ENCODE measurements around the gene INS.

The INS gene

DNA sequence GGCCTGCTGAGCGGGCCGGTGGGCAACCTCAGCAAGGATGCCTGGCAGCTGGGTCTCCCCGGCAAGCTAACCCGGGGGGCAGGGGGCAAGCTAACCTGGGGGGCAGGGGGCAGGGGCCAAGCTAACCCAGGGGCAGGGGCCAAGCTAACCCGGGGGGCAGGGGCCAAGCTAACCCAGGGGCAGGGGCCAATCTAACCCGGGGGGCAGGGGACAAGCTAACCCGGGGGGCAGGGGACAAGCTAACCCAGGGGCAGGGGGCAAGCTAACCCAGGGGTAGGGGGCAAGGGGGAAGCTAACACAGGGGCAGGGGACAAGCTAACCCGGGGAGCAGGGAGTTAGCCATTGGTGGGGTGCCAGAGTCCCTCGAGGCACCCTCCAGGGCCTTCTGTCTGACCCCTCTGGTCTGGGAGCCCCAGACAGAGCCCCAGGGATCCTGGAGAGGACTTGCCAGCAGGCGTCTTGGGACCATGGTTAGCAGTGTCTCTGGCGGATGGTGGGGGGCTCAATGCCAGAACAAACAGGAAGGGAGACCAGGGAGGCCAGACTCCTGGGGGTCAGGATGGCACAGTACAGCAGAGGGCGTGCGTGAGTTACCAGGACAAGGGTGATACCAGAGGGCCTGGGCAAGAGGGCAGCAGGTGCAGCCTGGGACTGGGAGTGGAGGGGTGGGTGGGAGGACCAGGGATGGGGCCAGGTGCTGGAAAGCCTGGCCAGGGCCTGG, 37.9 kb downstream of the INS start:
- H3K36me3 ChIP-seq (ENCODE audit: control insufficient read depth, insufficient read depth, low read length) = no peaks in the 10 kb centered on the region
- no peak overlapping the region for H3K4me3 ChIP-seq (ENCODE audit: low read length)
- H3K27ac ChIP-seq (ENCODE audit: low read length) = no peak overlapping the region
- no peak for DNase-seq (ENCODE audit: low read depth, low spot score)
- no peaks in the 10 kb centered on the region for H3K9me3 ChIP-seq (ENCODE audit: control insufficient read depth, insufficient read depth, low read length)
- no CpG with 5 or more reads among the region's 13 CpGs for WGBS (ENCODE audit: insufficient coverage, insufficient read length)
- H3K4me1 ChIP-seq (ENCODE audit: control insufficient read depth, insufficient read depth, low read length) = peaks cover 1% of the 10 kb centered on the region; the same call in 1 of the 2 replicates
- H3K27me3 ChIP-seq (ENCODE audit: control insufficient read depth, insufficient read depth, low read length) = no peaks in the 10 kb centered on the region

DNA sequence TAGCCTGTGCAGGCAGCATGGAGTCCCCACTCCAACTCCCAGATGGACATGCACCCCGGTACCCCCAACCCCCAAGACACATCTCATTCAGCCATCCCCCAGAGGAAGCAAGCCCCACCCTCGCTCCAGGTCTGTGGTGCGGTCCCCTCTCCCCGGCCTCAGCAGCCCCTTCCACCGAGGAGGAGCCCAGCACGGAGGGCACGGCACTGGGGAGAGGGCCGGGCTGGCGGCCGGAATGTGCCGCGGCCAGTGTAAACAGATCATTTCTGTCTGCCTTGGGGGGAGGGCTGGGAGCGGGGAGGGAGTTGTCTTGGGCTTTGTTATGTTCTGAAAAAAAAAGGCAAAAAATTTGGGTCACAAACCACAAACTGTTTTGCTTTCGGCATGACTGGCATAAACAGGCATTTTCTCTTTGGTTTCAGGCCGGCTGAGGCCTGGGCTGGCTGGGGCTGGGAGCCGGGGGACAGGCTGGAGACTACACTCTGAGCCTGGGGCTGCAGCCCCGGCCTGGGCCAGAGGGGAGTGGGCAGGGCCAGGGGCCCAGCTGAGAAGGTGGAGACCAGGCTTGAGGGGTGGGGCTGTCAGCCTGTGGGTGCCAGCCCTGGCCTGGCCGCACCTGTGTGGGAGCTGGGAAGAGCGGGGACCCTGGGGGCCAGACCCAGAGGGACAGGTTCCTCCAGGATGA, 38.6 kb downstream of the INS start:
- no CpG with 5 or more reads among the region's 19 CpGs for WGBS (ENCODE audit: insufficient coverage, insufficient read length)
- Histone ChIP-seq H3K27me3 (ENCODE audit: control insufficient read depth, insufficient read depth, low read length) (no peaks in the 10 kb centered on the region), H3K36me3 (ENCODE audit: control insufficient read depth, insufficient read depth, low read length) (no peaks in the 10 kb centered on the region), H3K4me1 (ENCODE audit: control insufficient read depth, insufficient read depth, low read length) (peaks cover 1% of the 10 kb centered on the region; the same call in 1 of the 2 replicates), H3K9me3 (ENCODE audit: control insufficient read depth, insufficient read depth, low read length) (no peaks in the 10 kb centered on the region), H3K4me3 (ENCODE audit: low read length) (no peak overlapping the region), H3K27ac (ENCODE audit: low read length) (no peak overlapping the region)
- no peak for DNase-seq (ENCODE audit: low read depth, low spot score)

DNA sequence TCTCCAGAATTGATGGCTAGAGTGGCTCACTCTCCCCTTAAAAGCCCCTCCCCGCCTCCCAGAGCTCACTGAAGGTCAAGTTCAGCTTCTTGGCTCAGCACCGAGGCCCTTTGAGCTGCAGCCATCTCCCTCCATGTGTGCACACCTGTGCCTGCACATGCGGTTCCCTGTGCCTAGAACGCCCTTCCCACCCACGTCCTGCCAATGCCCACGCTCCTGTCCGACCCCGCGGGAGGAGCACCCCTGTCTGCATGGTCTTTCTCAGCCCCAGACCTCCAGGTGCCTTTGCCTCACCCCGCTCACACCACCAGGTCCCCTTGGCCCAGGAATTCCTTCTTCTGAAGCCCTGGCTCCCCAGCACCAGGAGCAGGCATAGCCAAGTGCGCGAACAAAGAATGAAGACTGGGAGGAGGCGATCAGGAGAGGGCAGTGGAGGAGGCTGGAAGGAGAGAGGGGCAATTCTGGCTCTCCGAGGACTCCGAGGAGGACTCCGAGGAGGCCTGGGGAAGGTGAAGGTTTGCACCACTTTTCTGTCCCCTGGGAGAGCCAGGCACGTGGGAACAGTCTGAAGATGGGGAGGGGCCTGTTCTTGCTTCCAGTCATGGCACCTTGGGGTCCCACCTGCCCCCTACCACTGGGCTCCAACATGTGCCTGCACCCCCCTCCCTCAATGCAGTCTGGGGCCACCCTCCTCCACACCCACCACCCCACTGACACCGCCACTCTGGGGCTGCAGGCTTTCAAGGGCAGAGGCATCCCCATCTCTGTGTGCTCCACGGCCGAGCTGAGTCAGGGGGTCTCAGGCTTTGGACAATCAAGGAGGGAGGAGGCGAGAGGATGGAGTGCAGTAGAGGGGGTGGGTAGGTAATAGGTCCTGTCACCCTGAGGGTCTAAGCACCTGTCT, 39.5 kb downstream of the INS start:
- Histone ChIP-seq H3K4me3 (ENCODE audit: low read length) (no peak overlapping the region), H3K27me3 (ENCODE audit: control insufficient read depth, insufficient read depth, low read length) (no peaks in the 10 kb centered on the region), H3K9me3 (ENCODE audit: control insufficient read depth, insufficient read depth, low read length) (no peaks in the 10 kb centered on the region), H3K36me3 (ENCODE audit: control insufficient read depth, insufficient read depth, low read length) (no peaks in the 10 kb centered on the region), H3K27ac (ENCODE audit: low read length) (no peak overlapping the region), H3K4me1 (ENCODE audit: control insufficient read depth, insufficient read depth, low read length) (peaks cover 1% of the 10 kb centered on the region; the same call in 1 of the 2 replicates)
- whole genome bisulfite sequencing (ENCODE audit: insufficient coverage, insufficient read length) = no CpG with 5 or more reads among the region's 21 CpGs
- DNase-seq (ENCODE audit: low read depth, low spot score) = no peak

DNA sequence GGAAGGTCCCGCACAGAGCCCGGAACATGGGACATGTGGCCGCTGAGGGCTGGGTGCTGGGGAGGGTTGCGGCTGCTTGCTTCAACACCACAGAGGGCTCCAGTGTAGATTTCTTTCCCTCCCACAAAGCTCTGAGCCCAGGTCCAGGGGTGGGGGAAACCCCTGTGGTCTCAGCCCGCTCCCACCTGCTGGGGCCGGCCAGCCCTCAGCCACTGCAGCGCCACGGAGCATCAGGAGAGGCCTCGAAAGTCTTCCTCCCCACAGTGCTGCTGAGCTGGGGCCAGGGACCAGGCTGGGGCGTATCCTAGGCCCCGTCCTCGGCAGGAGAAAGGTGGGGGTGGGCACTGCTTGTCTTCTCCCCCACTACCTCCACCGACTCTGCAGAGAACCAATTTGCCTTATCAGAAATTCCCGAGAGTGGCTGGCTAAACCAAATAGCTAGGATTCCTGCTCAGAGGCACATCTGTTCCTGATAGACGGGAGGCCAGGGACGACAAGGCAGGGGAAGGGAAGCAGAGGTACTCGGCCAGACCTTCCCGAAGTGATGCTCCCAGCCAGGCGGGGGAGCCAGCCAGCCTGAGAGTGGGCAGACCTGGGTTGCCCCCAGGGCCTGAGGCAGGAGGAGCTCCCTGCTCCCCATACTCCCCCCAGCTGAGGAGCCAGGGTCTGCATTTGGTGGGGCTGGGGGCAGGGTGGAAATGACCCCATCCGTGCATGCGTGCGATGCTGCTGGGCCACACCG, 40.5 kb downstream of the INS start:
- Histone ChIP-seq H3K4me3 (ENCODE audit: low read length) (no peak overlapping the region), H3K4me1 (ENCODE audit: control insufficient read depth, insufficient read depth, low read length) (peaks cover 1% of the 10 kb centered on the region; the same call in 1 of the 2 replicates), H3K27ac (ENCODE audit: low read length) (no peak overlapping the region), H3K36me3 (ENCODE audit: control insufficient read depth, insufficient read depth, low read length) (no peaks in the 10 kb centered on the region), H3K9me3 (ENCODE audit: control insufficient read depth, insufficient read depth, low read length) (no peaks in the 10 kb centered on the region; the same call in 1 of the 2 replicates), H3K27me3 (ENCODE audit: control insufficient read depth, insufficient read depth, low read length) (no peaks in the 10 kb centered on the region)
- no peak for DNase-seq (ENCODE audit: low read depth, low spot score)
- no CpG with 5 or more reads among the region's 23 CpGs for WGBS (ENCODE audit: insufficient coverage, insufficient read length)

DNA sequence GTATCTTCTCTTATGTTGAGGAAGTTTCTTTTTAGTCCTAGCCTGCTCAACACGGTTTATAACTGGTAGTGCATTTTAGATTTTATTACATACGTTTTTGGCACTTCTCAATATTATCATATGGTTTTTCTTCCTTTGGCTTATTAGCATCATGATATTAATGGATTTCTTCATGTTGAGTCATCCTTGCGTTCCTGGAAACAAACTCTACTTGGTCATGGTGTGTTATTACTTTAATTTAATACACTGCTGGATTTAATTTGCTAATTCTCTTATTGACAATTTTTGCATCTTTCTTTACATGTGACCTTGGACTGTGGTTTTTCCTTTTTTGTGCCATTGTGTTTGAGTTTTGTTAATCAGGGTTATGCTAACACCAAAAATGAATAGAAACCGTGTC, 42.3 kb downstream of the INS start:
- Histone ChIP-seq H3K27ac (ENCODE audit: low read length) (no peak overlapping the region), H3K9me3 (ENCODE audit: control insufficient read depth, insufficient read depth, low read length) (no peaks in the 10 kb centered on the region; the same call in 1 of the 2 replicates), H3K27me3 (ENCODE audit: control insufficient read depth, insufficient read depth, low read length) (no peaks in the 10 kb centered on the region), H3K4me1 (ENCODE audit: control insufficient read depth, insufficient read depth, low read length) (peaks cover 1% of the 10 kb centered on the region; the same call in 1 of the 2 replicates), H3K36me3 (ENCODE audit: control insufficient read depth, insufficient read depth, low read length) (no peaks in the 10 kb centered on the region), H3K4me3 (ENCODE audit: low read length) (no peak overlapping the region)
- no CpG with 5 or more reads among the region's 4 CpGs for WGBS (ENCODE audit: insufficient coverage, insufficient read length)
- no peak for DNase-seq (ENCODE audit: low read depth, low spot score)

DNA sequence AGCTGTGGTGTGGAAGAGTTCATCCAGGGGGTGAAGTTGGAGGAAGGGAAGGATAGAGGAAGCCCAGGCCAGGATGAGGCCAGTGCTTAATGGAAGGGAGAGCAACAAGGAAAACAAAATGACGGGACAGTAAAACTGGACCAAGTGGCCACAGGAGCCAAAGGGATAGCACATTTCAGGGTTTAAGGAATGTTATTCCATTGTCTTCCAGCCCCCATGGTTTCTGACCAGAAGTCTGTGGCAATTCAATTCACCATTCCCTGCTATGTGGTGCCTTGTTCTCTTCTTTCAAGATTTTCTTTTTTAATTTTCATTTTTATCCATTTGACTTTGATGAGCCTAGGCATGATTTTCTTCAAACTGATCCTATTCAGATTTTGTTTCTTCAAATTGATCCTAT, 44.3 kb downstream of the INS start:
- Histone ChIP-seq H3K4me1 (ENCODE audit: control insufficient read depth, insufficient read depth, low read length) (no peaks in the 10 kb centered on the region; the same call in 1 of the 2 replicates), H3K4me3 (ENCODE audit: low read length) (no peak overlapping the region), H3K36me3 (ENCODE audit: control insufficient read depth, insufficient read depth, low read length) (no peaks in the 10 kb centered on the region), H3K27me3 (ENCODE audit: control insufficient read depth, insufficient read depth, low read length) (no peaks in the 10 kb centered on the region), H3K9me3 (ENCODE audit: control insufficient read depth, insufficient read depth, low read length) (no peaks in the 10 kb centered on the region; the same call in 1 of the 2 replicates), H3K27ac (ENCODE audit: low read length) (no peak overlapping the region)
- no CpG with 5 or more reads among the region's 1 CpG for WGBS (ENCODE audit: insufficient coverage, insufficient read length)
- DNase-seq (ENCODE audit: low read depth, low spot score) = no peak

DNA sequence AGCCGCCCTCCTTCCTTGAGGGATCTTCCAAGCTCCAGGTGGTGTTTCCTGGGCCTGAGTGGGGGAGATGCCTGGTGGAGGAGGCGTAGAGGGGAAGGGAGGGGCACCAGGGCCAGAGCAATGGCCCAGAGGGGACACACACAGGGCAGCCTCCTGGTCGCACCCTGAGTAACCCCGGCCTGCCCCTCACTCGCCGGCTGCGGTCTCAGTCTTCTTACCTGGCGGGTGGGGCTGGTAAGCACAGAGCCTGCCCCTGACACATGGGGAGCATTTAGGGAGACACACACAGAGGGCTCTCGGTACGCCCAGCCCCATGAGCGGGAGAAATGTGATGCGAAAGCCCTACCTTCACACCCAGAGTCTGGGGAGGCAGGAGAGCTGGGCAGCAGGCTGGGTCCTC, 45.7 kb downstream of the INS start:
- no peaks in the 10 kb centered on the region for H3K27me3 ChIP-seq (ENCODE audit: control insufficient read depth, insufficient read depth, low read length)
- no peaks in the 10 kb centered on the region; the same call in 1 of the 2 replicates for H3K9me3 ChIP-seq (ENCODE audit: control insufficient read depth, insufficient read depth, low read length)
- H3K4me1 ChIP-seq (ENCODE audit: control insufficient read depth, insufficient read depth, low read length) = no peaks in the 10 kb centered on the region; the same call in 1 of the 2 replicates
- H3K36me3 ChIP-seq (ENCODE audit: control insufficient read depth, insufficient read depth, low read length) = no peaks in the 10 kb centered on the region
- WGBS (ENCODE audit: insufficient coverage, insufficient read length) = no CpG with 5 or more reads among the region's 12 CpGs
- H3K27ac ChIP-seq (ENCODE audit: low read length) = no peak overlapping the region
- no peak overlapping the region for H3K4me3 ChIP-seq (ENCODE audit: low read length)
- DNase-seq (ENCODE audit: low read depth, low spot score) = no peak

DNA sequence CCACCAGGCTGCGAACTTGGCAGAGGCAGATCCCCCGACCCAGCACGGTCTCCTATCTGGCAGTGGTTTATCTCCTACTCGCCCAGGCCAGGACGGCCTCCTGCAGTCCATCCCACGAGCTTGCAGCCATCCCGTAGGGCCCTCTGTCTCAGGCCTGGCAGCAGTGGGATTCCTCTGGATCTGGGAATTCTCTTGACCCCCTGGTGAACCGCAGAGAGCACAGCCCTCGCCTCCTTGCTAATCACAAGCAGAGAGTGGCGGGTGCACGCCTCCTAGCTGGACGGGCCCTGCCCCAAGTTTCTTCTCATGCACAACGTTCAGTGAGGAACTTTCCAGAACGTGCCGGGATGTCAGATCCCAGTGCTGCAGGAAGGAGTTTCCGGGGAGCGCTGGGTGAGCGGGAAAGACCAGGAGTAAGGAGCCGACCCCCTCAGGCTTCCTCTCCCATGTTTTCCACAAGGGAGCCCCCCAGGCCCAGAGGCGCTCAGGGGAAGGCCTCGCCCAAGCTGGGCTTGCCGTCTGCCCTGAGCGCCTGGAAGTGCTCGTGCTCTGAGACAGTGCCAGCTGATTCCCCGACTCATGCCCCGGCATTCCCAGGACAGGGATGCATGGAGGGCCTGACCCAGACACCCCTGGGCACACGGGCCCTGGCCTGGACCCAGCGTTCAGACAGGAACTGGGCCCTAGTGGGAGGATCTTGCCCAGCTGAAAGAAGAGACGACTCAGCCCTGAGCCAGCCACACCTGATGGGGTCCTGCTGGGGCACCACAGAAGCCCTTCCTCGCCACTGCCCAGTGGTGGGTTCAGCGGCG, 46.4 kb downstream of the INS start:
- no peak overlapping the region for H3K4me3 ChIP-seq (ENCODE audit: low read length)

DNA sequence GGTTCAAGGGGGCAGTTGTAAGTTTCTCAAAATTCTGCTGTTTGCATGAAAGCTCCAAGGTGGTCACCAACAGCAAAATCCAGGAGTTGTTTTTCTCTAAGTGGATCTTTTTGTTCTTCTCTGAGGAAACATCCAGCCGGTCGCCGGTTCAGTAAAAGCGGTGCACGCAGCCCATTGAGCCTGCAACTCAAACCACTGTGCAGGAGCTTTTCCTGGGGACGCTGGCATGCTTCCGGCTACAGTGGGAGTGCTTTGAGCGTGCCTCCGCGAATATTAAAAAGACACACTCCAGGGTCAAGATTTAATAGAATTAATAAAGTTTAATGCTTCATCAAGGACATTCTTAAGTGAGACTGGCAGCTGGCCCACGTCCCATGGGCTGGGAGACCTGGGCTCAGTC, 47.2 kb downstream of the INS start:
- Histone ChIP-seq H3K27me3 (ENCODE audit: control insufficient read depth, insufficient read depth, low read length) (no peaks in the 10 kb centered on the region), H3K27ac (ENCODE audit: low read length) (no peak overlapping the region), H3K9me3 (ENCODE audit: control insufficient read depth, insufficient read depth, low read length) (no peaks in the 10 kb centered on the region; the same call in 1 of the 2 replicates), H3K36me3 (ENCODE audit: control insufficient read depth, insufficient read depth, low read length) (no peaks in the 10 kb centered on the region), H3K4me1 (ENCODE audit: control insufficient read depth, insufficient read depth, low read length) (peaks cover 2% of the 10 kb centered on the region), H3K4me3 (ENCODE audit: low read length) (no peak overlapping the region)
- no peak for DNase-seq (ENCODE audit: low read depth, low spot score)
- WGBS (ENCODE audit: insufficient coverage, insufficient read length) = no CpG with 5 or more reads among the region's 11 CpGs

More for the DNA sequence above, 46.4 kb downstream of the INS start:
- no peaks in the 10 kb centered on the region; the same call in 1 of the 2 replicates for H3K9me3 ChIP-seq (ENCODE audit: control insufficient read depth, insufficient read depth, low read length)
- DNase-seq (ENCODE audit: low read depth, low spot score) = no peak
- H3K36me3 ChIP-seq (ENCODE audit: control insufficient read depth, insufficient read depth, low read length) = no peaks in the 10 kb centered on the region
- no peaks in the 10 kb centered on the region for H3K27me3 ChIP-seq (ENCODE audit: control insufficient read depth, insufficient read depth, low read length)
- WGBS (ENCODE audit: insufficient coverage, insufficient read length) = no CpG with 5 or more reads among the region's 32 CpGs
- H3K4me1 ChIP-seq (ENCODE audit: control insufficient read depth, insufficient read depth, low read length) = peaks cover 1% of the 10 kb centered on the region
- H3K27ac ChIP-seq (ENCODE audit: low read length) = no peak overlapping the region

Measured in iPS DF 6.9 (cell line).